Measurements from ENCODE around the gene GPS1.

GRCh38 chr17:82054351-82055022, 2.8 kb downstream of the GPS1 start:
- TF ChIP-seq TEAD4 (IDR thresholded peaks at IDR 0.05; ENCODE audit: borderline replicate concordance, insufficient read depth) (no peak), EP300 (IDR thresholded peaks at IDR 0.05; ENCODE audit: borderline replicate concordance in 1 of 2, low read depth in 1 of 2, low read length in 1 of 2) (no peak), CTCF (IDR thresholded peaks at IDR 0.05) (no peak), EZH2phosphoT487 (IDR thresholded peaks at IDR 0.05; ENCODE audit: borderline replicate concordance, low read depth) (no peak)

Measured in SK-N-SH (cell line).